ENCODE measurements around the gene SORCS2.

The SORCS2 gene

GRCh38 chr4:7687796-7688195 is 495.5 kb downstream of the SORCS2 start:
- Histone ChIP-seq H3K36me3 (ENCODE audit: insufficient read depth, low read length) (no peaks in the 10 kb centered on the region), H3K27ac (no peak overlapping the region), H3K4me3 (no peak overlapping the region), H3K9ac (ENCODE audit: insufficient read length) (no peak overlapping the region), H3K9me3 (ENCODE audit: low read depth, low read length) (no peaks in the 10 kb centered on the region)
- no peak for DNase-seq (ENCODE audit: low read depth, low spot score)
- TF ChIP-seq POLR2AphosphoS5 (IDR thresholded peaks at IDR 0.05; ENCODE audit: borderline replicate concordance, low read depth, low read length): no peak
- TF ChIP-seq EZH2 (IDR thresholded peaks at IDR 0.05): no peak
- TF ChIP-seq FOXP2 (optimal IDR thresholded peaks at IDR 0.05; ENCODE audit: control extremely low read depth, extremely low read length, insufficient read depth): no peak

GRCh38 chr4:7689773-7690693 is 497.7 kb downstream of the SORCS2 start:
- Histone ChIP-seq H3K9me3 (ENCODE audit: low read depth, low read length) (no peaks in the 10 kb centered on the region), H3K27ac (no peak overlapping the region), H3K4me3 (no peak overlapping the region), H3K9ac (ENCODE audit: insufficient read length) (no peak overlapping the region), H3K36me3 (ENCODE audit: insufficient read depth, low read length) (no peaks in the 10 kb centered on the region)
- no peak for DNase-seq (ENCODE audit: low read depth, low spot score)
- TF ChIP-seq POLR2AphosphoS5 (IDR thresholded peaks at IDR 0.05; ENCODE audit: borderline replicate concordance, low read depth, low read length): no peak
- TF ChIP-seq EZH2 (IDR thresholded peaks at IDR 0.05): no peak
- TF ChIP-seq FOXP2 (optimal IDR thresholded peaks at IDR 0.05; ENCODE audit: control extremely low read depth, extremely low read length, insufficient read depth): no peak

GRCh38 chr4:7691061-7691460 is 498.7 kb downstream of the SORCS2 start:
- TF ChIP-seq EZH2 (IDR thresholded peaks at IDR 0.05) (no peak), FOXP2 (optimal IDR thresholded peaks at IDR 0.05; ENCODE audit: control extremely low read depth, extremely low read length, insufficient read depth) (no peak), POLR2AphosphoS5 (IDR thresholded peaks at IDR 0.05; ENCODE audit: borderline replicate concordance, low read depth, low read length) (no peak)
- no peak for DNase-seq (ENCODE audit: low read depth, low spot score)
- Histone ChIP-seq H3K9me3 (ENCODE audit: low read depth, low read length) (no peaks in the 10 kb centered on the region), H3K27ac (no peak overlapping the region), H3K4me3 (no peak overlapping the region), H3K36me3 (ENCODE audit: insufficient read depth, low read length) (no peaks in the 10 kb centered on the region), H3K9ac (ENCODE audit: insufficient read length) (no peak overlapping the region)

DNA sequence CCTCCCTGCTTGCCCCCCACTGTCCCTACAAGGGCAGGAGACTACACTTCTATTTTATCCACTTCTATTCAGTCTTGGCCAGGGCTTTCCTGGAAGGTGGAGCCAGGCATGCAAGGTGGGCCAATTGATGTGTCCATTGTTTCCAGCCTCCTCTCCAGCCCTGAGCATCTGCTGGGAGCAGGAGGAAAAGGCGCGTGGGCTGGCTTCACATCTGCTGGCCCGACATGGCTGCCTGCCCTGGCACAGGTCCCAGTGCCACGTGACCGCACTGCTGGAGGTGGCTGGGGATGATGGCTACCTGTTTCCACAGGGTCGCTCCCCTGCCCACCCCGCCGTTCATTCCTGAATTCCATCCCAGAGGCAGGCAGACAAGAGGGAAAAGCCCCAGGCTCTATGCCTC is 499.6 kb downstream of the SORCS2 start:
- no peak overlapping the region for H3K27ac ChIP-seq
- no peaks in the 10 kb centered on the region for H3K36me3 ChIP-seq (ENCODE audit: insufficient read depth, low read length)
- H3K9ac ChIP-seq (ENCODE audit: insufficient read length): no peak overlapping the region
- DNase-seq (ENCODE audit: low read depth, low spot score): no peak
- no peak overlapping the region for H3K4me3 ChIP-seq
- no peaks in the 10 kb centered on the region for H3K9me3 ChIP-seq (ENCODE audit: low read depth, low read length)
- no peak for TF ChIP-seq EZH2 (IDR thresholded peaks at IDR 0.05)
- no peak for TF ChIP-seq FOXP2 (optimal IDR thresholded peaks at IDR 0.05; ENCODE audit: control extremely low read depth, extremely low read length, insufficient read depth)
- TF ChIP-seq POLR2AphosphoS5 (IDR thresholded peaks at IDR 0.05; ENCODE audit: borderline replicate concordance, low read depth, low read length): no peak

GRCh38 chr4:7692451-7693236 is 500.3 kb downstream of the SORCS2 start:
- no peaks in the 10 kb centered on the region for H3K9me3 ChIP-seq (ENCODE audit: low read depth, low read length)
- TF ChIP-seq POLR2AphosphoS5 (IDR thresholded peaks at IDR 0.05; ENCODE audit: borderline replicate concordance, low read depth, low read length): no peak
- no peak for TF ChIP-seq FOXP2 (optimal IDR thresholded peaks at IDR 0.05; ENCODE audit: control extremely low read depth, extremely low read length, insufficient read depth)
- no peak overlapping the region for H3K9ac ChIP-seq (ENCODE audit: insufficient read length)
- no peak for DNase-seq (ENCODE audit: low read depth, low spot score)
- no peaks in the 10 kb centered on the region for H3K36me3 ChIP-seq (ENCODE audit: insufficient read depth, low read length)
- no peak overlapping the region for H3K4me3 ChIP-seq
- H3K27ac ChIP-seq: no peak overlapping the region

DNA sequence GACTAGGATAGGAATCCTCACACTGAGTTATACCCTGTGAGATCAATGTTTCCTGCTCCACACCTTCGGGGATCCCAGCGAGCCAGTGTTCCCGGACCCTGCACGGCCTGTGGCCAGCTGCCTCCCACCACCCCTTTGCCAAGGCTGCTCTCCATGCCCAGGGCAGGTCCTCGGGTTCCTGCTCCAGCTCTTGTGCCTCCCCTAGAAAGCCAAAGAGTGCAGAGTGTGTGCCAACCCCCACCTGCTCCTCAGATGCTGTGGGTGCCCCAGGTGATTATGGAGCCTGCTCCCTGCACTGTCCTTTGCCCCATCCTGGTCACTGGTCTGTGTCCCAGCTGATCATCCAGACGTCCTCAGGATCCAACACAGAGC is 500.9 kb downstream of the SORCS2 start:
- H3K36me3 ChIP-seq (ENCODE audit: insufficient read depth, low read length): no peaks in the 10 kb centered on the region
- H3K9ac ChIP-seq (ENCODE audit: insufficient read length): no peak overlapping the region
- H3K4me3 ChIP-seq: no peak overlapping the region
- no peak overlapping the region for H3K27ac ChIP-seq
- TF ChIP-seq POLR2AphosphoS5 (IDR thresholded peaks at IDR 0.05; ENCODE audit: borderline replicate concordance, low read depth, low read length): no peak
- no peak for TF ChIP-seq FOXP2 (optimal IDR thresholded peaks at IDR 0.05; ENCODE audit: control extremely low read depth, extremely low read length, insufficient read depth)
- TF ChIP-seq EZH2 (IDR thresholded peaks at IDR 0.05): no peak
- DNase-seq (ENCODE audit: low read depth, low spot score): no peak
- no peaks in the 10 kb centered on the region for H3K9me3 ChIP-seq (ENCODE audit: low read depth, low read length)

- H3K4me3 ChIP-seq: no peak overlapping the region
- DNase-seq (ENCODE audit: low read depth, low spot score): no peak
Observed at GRCh38 chr4:7693711-7694110, 501.4 kb downstream of the SORCS2 start.

GRCh38 chr4:7694324-7694723 is 502.0 kb downstream of the SORCS2 start:
- no peak for DNase-seq (ENCODE audit: low read depth, low spot score)
- Histone ChIP-seq H3K4me3 (no peak overlapping the region), H3K9me3 (ENCODE audit: low read depth, low read length) (no peaks in the 10 kb centered on the region), H3K27ac (no peak overlapping the region), H3K36me3 (ENCODE audit: insufficient read depth, low read length) (no peaks in the 10 kb centered on the region), H3K9ac (ENCODE audit: insufficient read length) (no peak overlapping the region)
- TF ChIP-seq POLR2AphosphoS5 (IDR thresholded peaks at IDR 0.05; ENCODE audit: borderline replicate concordance, low read depth, low read length) (no peak), EZH2 (IDR thresholded peaks at IDR 0.05) (no peak), FOXP2 (optimal IDR thresholded peaks at IDR 0.05; ENCODE audit: control extremely low read depth, extremely low read length, insufficient read depth) (no peak)

More at GRCh38 chr4:7693711-7694110, 501.4 kb downstream of the SORCS2 start:
- Histone ChIP-seq H3K36me3 (ENCODE audit: insufficient read depth, low read length) (no peaks in the 10 kb centered on the region), H3K9ac (ENCODE audit: insufficient read length) (no peak overlapping the region), H3K9me3 (ENCODE audit: low read depth, low read length) (no peaks in the 10 kb centered on the region), H3K27ac (no peak overlapping the region)
- TF ChIP-seq FOXP2 (optimal IDR thresholded peaks at IDR 0.05; ENCODE audit: control extremely low read depth, extremely low read length, insufficient read depth) (no peak), POLR2AphosphoS5 (IDR thresholded peaks at IDR 0.05; ENCODE audit: borderline replicate concordance, low read depth, low read length) (no peak), EZH2 (IDR thresholded peaks at IDR 0.05) (no peak)

Data from SK-N-MC (cell line).